H9 (cell line): ENCODE measurements around the gene DIS3L2. TPM values are rescaled to one million over a fixed set of nuclear protein-coding genes. Genes with fewer than 3 reads are reported as not detected.

Experiments used
- DNase-seq: peaks from one replicate; pipeline ENCODE4 v3.0.0-alpha.2; 2017
- H2AFZ ChIP-seq: one replicate; pipeline ENCODE4 v1.6.1; 2013; ENCODE audit warnings: mild to moderate bottlenecking, low read length, control low read depth, moderate library complexity
- H2AK5ac ChIP-seq: 2 replicates; pipeline ENCODE4 v1.6.1; 2013; ENCODE audit warnings: low read length, control low read depth, mixed read lengths; ENCODE audit not compliant: insufficient read length
- H2BK120ac ChIP-seq: one replicate; pipeline ENCODE4 v1.6.1; 2013; ENCODE audit warnings: low read depth, mild to moderate bottlenecking, low read length, control low read depth, inconsistent platforms; ENCODE audit not compliant: poor library complexity, severe bottlenecking
- H2BK12ac ChIP-seq: 2 replicates; pipeline ENCODE4 v1.6.1; 2013; ENCODE audit warnings: low read length, control low read depth, mixed read lengths, low read depth; ENCODE audit not compliant: insufficient read length
- H2BK15ac ChIP-seq: 2 replicates; pipeline ENCODE4 v1.6.1; 2013; ENCODE audit warnings: low read depth, low read length, control low read depth
- H2BK20ac ChIP-seq: one replicate; pipeline ENCODE4 v1.6.1; 2013; ENCODE audit warnings: low read depth, mild to moderate bottlenecking, low read length, control low read depth, inconsistent platforms; ENCODE audit not compliant: poor library complexity, severe bottlenecking
- H2BK5ac ChIP-seq: 2 replicates; pipeline ENCODE4 v1.6.1; 2013; ENCODE audit warnings: low read length, control low read depth, mixed read lengths; ENCODE audit not compliant: insufficient read length
- H3K14ac ChIP-seq: 2 replicates; pipeline ENCODE4 v1.6.1; 2013; ENCODE audit warnings: low read length, control low read depth; ENCODE audit not compliant: insufficient read depth
- H3K18ac ChIP-seq: 2 replicates; pipeline ENCODE4 v1.6.1; 2013; ENCODE audit warnings: low read depth, mild to moderate bottlenecking, mixed read lengths, low read length, control low read depth; ENCODE audit not compliant: insufficient read length
- H3K23ac ChIP-seq: 2 replicates; pipeline ENCODE4 v1.6.1; 2013; ENCODE audit warnings: low read length, control low read depth, mixed read lengths, low read depth; ENCODE audit not compliant: insufficient read length
- H3K23me2 ChIP-seq: 2 replicates; pipeline ENCODE4 v1.6.1; 2013; ENCODE audit warnings: low read depth, mild to moderate bottlenecking, mixed read lengths, low read length, control low read depth; ENCODE audit not compliant: insufficient read length, poor library complexity, severe bottlenecking
- H3K27ac ChIP-seq: 2 replicates; pipeline ENCODE4 v1.5.1; 2013; ENCODE audit warnings: low read length, control low read depth, mixed read lengths, low read depth; ENCODE audit not compliant: insufficient read length
- H3K27me3 ChIP-seq: 2 replicates; pipeline ENCODE4 v1.6.1; 2013; ENCODE audit warnings: low read length, control low read depth, inconsistent platforms; ENCODE audit not compliant: insufficient read depth
- H3K4ac ChIP-seq: 2 replicates; pipeline ENCODE4 v1.6.1; 2013; ENCODE audit warnings: low read depth, mild to moderate bottlenecking, control low read depth, inconsistent platforms, low read length, moderate library complexity
- H3K4me1 ChIP-seq: 2 replicates; pipeline ENCODE4 v1.6.1; 2013; ENCODE audit warnings: low read length, control low read depth, inconsistent platforms; ENCODE audit not compliant: insufficient read depth
- H3K4me2 ChIP-seq: 2 replicates; pipeline ENCODE4 v1.6.1; 2013; ENCODE audit warnings: low read length, control low read depth, mixed read lengths; ENCODE audit not compliant: insufficient read length, insufficient read depth
- H3K56ac ChIP-seq: 2 replicates; pipeline ENCODE4 v1.6.1; 2013; ENCODE audit warnings: low read depth, mild to moderate bottlenecking, mixed read lengths, low read length, control low read depth; ENCODE audit not compliant: insufficient read length
- H3K79me1 ChIP-seq: 2 replicates; pipeline ENCODE4 v1.6.1; 2013; ENCODE audit warnings: low read depth, mild to moderate bottlenecking, moderate library complexity, low read length, control low read depth, inconsistent platforms; ENCODE audit not compliant: insufficient read depth, poor library complexity, severe bottlenecking
- H3K79me2 ChIP-seq: 2 replicates; pipeline ENCODE4 v1.6.1; 2013; ENCODE audit warnings: low read length, control low read depth, inconsistent platforms; ENCODE audit not compliant: insufficient read depth
- H3K9ac ChIP-seq: 2 replicates; pipeline ENCODE4 v1.6.1; 2013; ENCODE audit warnings: low read length, control low read depth, mixed read lengths; ENCODE audit not compliant: insufficient read length; ENCODE audit errors: extremely low read depth
- H3K9me3 ChIP-seq: one replicate; pipeline ENCODE4 v1.6.1; 2013; ENCODE audit warnings: low read depth, low read length, inconsistent platforms; ENCODE audit not compliant: control insufficient read depth
- H3T11ph ChIP-seq: one replicate; pipeline ENCODE4 v1.6.1; 2013; ENCODE audit warnings: mild to moderate bottlenecking, low read length, control low read depth, inconsistent platforms
- H4K20me1 ChIP-seq: one replicate; pipeline ENCODE4 v1.6.1; 2013; ENCODE audit not compliant: control insufficient read depth, insufficient read length, insufficient read depth
- H4K5ac ChIP-seq: 2 replicates; pipeline ENCODE4 v1.6.1; 2013; ENCODE audit warnings: low read depth, mild to moderate bottlenecking, mixed read lengths, low read length, control low read depth; ENCODE audit not compliant: insufficient read length
- H4K8ac ChIP-seq: replicated peaks from 2 replicates; pipeline ENCODE4 v1.6.1; 2013; ENCODE audit warnings: low read length, control low read depth, mixed read lengths, low read depth; ENCODE audit not compliant: insufficient read length
- H4K91ac ChIP-seq: 2 replicates; pipeline ENCODE4 v1.6.1; 2013; ENCODE audit warnings: low read depth, mild to moderate bottlenecking, moderate library complexity, mixed read lengths, low read length, control low read depth; ENCODE audit not compliant: insufficient read length
- H3K27ac Mint-ChIP-seq, 3 experiments: 2 replicates in 2 of 3; 3 replicates in 1 of 3; pipeline ENCODE4 v1.8.0; 2020 to 2021; ENCODE audit warnings: mixed read lengths in 3 of 3, mild to moderate bottlenecking in 1 of 3, moderate library complexity in 1 of 3
- H3K27me3 Mint-ChIP-seq: 2 replicates; pipeline ENCODE4 v1.8.0; 2021; ENCODE audit warnings: low read depth, mild to moderate bottlenecking, moderate library complexity, mixed read lengths
- H3K36me3 Mint-ChIP-seq, 3 experiments: 2 replicates in 2 of 3; 3 replicates in 1 of 3; pipeline ENCODE4 v1.8.0; 2020 to 2021; ENCODE audit warnings: low read depth in 3 of 3, mixed read lengths in 3 of 3; ENCODE audit not compliant: insufficient read depth in 1 of 3
- H3K4me1 Mint-ChIP-seq, 2 experiments: 2 replicates each; pipeline ENCODE4 v1.8.0; 2020; ENCODE audit warnings: mixed read lengths in 2 of 2
- H3K4me3 Mint-ChIP-seq, 2 experiments: 2 replicates in 1 of 2; 3 replicates in 1 of 2; pipeline ENCODE4 v1.8.0; 2020 to 2021; ENCODE audit warnings: mild to moderate bottlenecking in 2 of 2, mixed read lengths in 2 of 2, moderate library complexity in 1 of 2
- H3K9me3 Mint-ChIP-seq, 2 experiments: 2 replicates in 1 of 2; 3 replicates in 1 of 2; pipeline ENCODE4 v1.8.0; 2020; ENCODE audit warnings: mild to moderate bottlenecking in 2 of 2, mixed read lengths in 2 of 2, moderate library complexity in 1 of 2
- WGBS: extraction: QIAGEN DNeasy Blood & Tissue Kit; methylation state at CpG from one replicate; pipeline ENCODE4 v1.1.7; 2013; ENCODE audit warnings: missing lambda C conversion rate, low lambda C conversion rate, mixed read lengths; ENCODE audit not compliant: insufficient read length; ENCODE audit errors: extremely low coverage; 5-methylcytosine and 5-hydroxymethylcytosine counted together
- total RNA-seq: library from RNA; stranded (reverse); gene quantifications from 2 replicates; pipeline ENCODE4 v1.2.1, GENCODE V29; 2021
- TF ChIP-seq, protein P1 (sequence below): fragments of 200-600 bp; sonication (generic); conservative IDR thresholded peaks from 3 replicates; pipeline ENCODE4 v1.8.0; 2021; ENCODE audit warnings: antibody characterized with exemption, mild to moderate bottlenecking

DIS3L2 gene
- total RNA-seq, 1 experiment from 2014 or later: 28.1 TPM

DNA sequence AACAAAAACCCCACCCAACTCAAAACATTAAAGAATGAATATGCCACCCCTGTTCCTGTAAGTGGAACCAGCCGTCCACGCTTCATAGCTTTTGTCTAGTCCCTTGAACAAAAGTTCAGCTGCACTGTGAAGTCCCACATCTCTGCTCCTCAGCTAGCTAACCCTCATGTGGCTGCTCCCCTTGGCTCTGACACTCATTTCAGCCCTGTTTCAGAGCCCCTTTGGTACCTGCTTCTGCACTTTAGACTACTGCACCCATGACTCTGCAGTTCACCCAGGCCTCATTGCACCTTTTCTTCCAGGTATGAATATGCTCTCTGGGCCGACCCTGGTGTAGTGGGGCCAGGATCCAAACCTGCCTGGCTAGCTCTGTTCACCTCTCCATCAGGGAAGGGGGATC is 155.3 kb downstream of the DIS3L2 start:
- no peak overlapping the region for H3K4me3 Mint-ChIP-seq
- no peak for DNase-seq
- no CpG with 5 or more reads among the region's 3 CpGs for WGBS
- Histone ChIP-seq H4K20me1 (no peaks in the 10 kb centered on the region), H4K8ac (no peak overlapping the region), H3K14ac (no peak overlapping the region), H3K56ac (no peak overlapping the region), H3K79me1 (no peaks in the 10 kb centered on the region), H2AK5ac (no peak overlapping the region), H2AFZ (no peak overlapping the region), H3K27ac (no peak overlapping the region), H4K91ac (no peak overlapping the region), H2BK5ac (no peak overlapping the region), H3K27me3 (no peaks in the 10 kb centered on the region), H2BK12ac (no peak overlapping the region), H2BK20ac (no peak overlapping the region), H3K23ac (no peak overlapping the region), H2BK120ac (no peak overlapping the region), H4K5ac (no peak overlapping the region), H3K4me1 (no peaks in the 10 kb centered on the region; the same call in 1 of the 2 replicates), H3K4me2 (no peak overlapping the region), H2BK15ac (no peak overlapping the region), H3K4ac (no peak overlapping the region), H3K79me2 (no peaks in the 10 kb centered on the region), H3K18ac (no peak overlapping the region), H3K9ac (no peak overlapping the region), H3T11ph (no peak overlapping the region), H3K9me3 (no peaks in the 10 kb centered on the region), H3K23me2 (no peaks in the 10 kb centered on the region)
- peaks cover 17 to 26% of the 10 kb centered on the region in 2 experiments for H3K4me1 Mint-ChIP-seq
- TF ChIP-seq, protein P1, sequence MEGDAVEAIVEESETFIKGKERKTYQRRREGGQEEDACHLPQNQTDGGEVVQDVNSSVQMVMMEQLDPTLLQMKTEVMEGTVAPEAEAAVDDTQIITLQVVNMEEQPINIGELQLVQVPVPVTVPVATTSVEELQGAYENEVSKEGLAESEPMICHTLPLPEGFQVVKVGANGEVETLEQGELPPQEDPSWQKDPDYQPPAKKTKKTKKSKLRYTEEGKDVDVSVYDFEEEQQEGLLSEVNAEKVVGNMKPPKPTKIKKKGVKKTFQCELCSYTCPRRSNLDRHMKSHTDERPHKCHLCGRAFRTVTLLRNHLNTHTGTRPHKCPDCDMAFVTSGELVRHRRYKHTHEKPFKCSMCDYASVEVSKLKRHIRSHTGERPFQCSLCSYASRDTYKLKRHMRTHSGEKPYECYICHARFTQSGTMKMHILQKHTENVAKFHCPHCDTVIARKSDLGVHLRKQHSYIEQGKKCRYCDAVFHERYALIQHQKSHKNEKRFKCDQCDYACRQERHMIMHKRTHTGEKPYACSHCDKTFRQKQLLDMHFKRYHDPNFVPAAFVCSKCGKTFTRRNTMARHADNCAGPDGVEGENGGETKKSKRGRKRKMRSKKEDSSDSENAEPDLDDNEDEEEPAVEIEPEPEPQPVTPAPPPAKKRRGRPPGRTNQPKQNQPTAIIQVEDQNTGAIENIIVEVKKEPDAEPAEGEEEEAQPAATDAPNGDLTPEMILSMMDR: no peak
- no peaks in the 10 kb centered on the region for H3K27me3 Mint-ChIP-seq
- no peaks in the 10 kb centered on the region; a peak in 1 of 5 replicates for H3K9me3 Mint-ChIP-seq
- 0 out of 7 replicates have a peak, but pooled peaks cover 0 to 3% (median 0%) of the 10 kb centered on the region in 3 experiments for H3K36me3 Mint-ChIP-seq
- H3K27ac Mint-ChIP-seq: peak overlapping the region in 1 of 3 experiments; percentile 60; a peak in 1 of 7 replicates
